HepG2 (cell line): ENCODE data around the gene ZBTB46. TPM values are rescaled to one million over a fixed set of nuclear protein-coding genes. Genes with fewer than 3 reads are reported as not detected.
A peak's percentile ranks its signal among the peaks of the same experiment; 100 is the strongest.

Experiments used
- ARID2 ChIP-seq: sonication (generic); formaldehyde crosslinking; IDR thresholded peaks from 2 replicates; pipeline ENCODE4 v1.8.1; 2022; ENCODE audit warnings: mild to moderate bottlenecking, missing genetic modification reagents, borderline replicate concordance
- ARNT2 ChIP-seq: sonication (generic); formaldehyde crosslinking; IDR thresholded peaks from 2 replicates; pipeline ENCODE4 v1.8.0; 2022; ENCODE audit warnings: mild to moderate bottlenecking, low read depth, missing genetic modification reagents, moderate library complexity
- CTCF ChIP-seq: sonication (generic); formaldehyde crosslinking; IDR thresholded peaks from 2 replicates; pipeline ENCODE4 v1.5.0; 2020; ENCODE audit warnings: mild to moderate bottlenecking, missing genetic modification reagents, moderate library complexity
- ETV5 ChIP-seq: IDR thresholded peaks from 2 replicates; pipeline ENCODE4 v1.6.1; 2018; ENCODE audit warnings: missing biosample characterization, missing genetic modification reagents, inconsistent platforms, borderline replicate concordance
- FIP1L1 ChIP-seq: fragments of 200-400 bp; formaldehyde crosslinking; IDR thresholded peaks from 2 replicates; pipeline ENCODE4 v1.6.1; 2018; ENCODE audit warnings: low read depth, mild to moderate bottlenecking, low read length, moderate library complexity, borderline replicate concordance; ENCODE audit not compliant: insufficient read depth
- FOXO1 ChIP-seq: sonication (generic); formaldehyde crosslinking; IDR thresholded peaks from 2 replicates; pipeline ENCODE4 v1.4.0; 2020; ENCODE audit warnings: missing genetic modification reagents
- GZF1 ChIP-seq: sonication (generic); formaldehyde crosslinking; IDR thresholded peaks from 2 replicates; pipeline ENCODE4 v1.5.1; 2020; ENCODE audit warnings: mild to moderate bottlenecking, missing genetic modification reagents
- HMG20B ChIP-seq: conservative IDR thresholded peaks from 2 replicates; pipeline ENCODE4 v1.6.1; 2016; ENCODE audit warnings: missing genetic modification reagents, missing compliant biosample characterization
- HNRNPLL ChIP-seq: fragments of 200-400 bp; formaldehyde crosslinking; IDR thresholded peaks from 2 replicates; pipeline ENCODE4 v1.6.1; 2017; ENCODE audit warnings: mild to moderate bottlenecking, low read depth, low read length; ENCODE audit not compliant: poor library complexity, severe bottlenecking
- JUND ChIP-seq: sonication (generic); formaldehyde crosslinking; IDR thresholded peaks from 2 replicates; pipeline ENCODE4 v1.8.0; 2022; ENCODE audit warnings: mild to moderate bottlenecking, missing genetic modification reagents
- KDM5A ChIP-seq: fragments of 200-600 bp; sonication (generic); IDR thresholded peaks from 2 replicates; pipeline ENCODE4 v1.7.0; 2018; ENCODE audit warnings: antibody characterized with exemption, mild to moderate bottlenecking, low read length, borderline replicate concordance
- PLRG1 ChIP-seq: fragments of 450-650 bp; conservative IDR thresholded peaks from 2 replicates; pipeline ENCODE4 v1.6.1; 2016
- POLR2AphosphoS5 ChIP-seq: IDR thresholded peaks from 2 replicates; pipeline ENCODE4 v1.6.1; 2012; ENCODE audit warnings: low read depth, low read length
- SP5 ChIP-seq: IDR thresholded peaks from 2 replicates; pipeline ENCODE4 v1.6.1; 2016; ENCODE audit warnings: low read depth, borderline replicate concordance
- ZBTB39 ChIP-seq: sonication (generic); formaldehyde crosslinking; IDR thresholded peaks from 2 replicates; pipeline ENCODE4 v1.5.0; 2020; ENCODE audit warnings: missing genetic modification reagents
- ZNF225 ChIP-seq: sonication (generic); formaldehyde crosslinking; IDR thresholded peaks from 2 replicates; pipeline ENCODE4 v1.4.0; 2020; ENCODE audit warnings: mild to moderate bottlenecking, missing genetic modification reagents
- ZNF362 ChIP-seq: sonication (generic); formaldehyde crosslinking; IDR thresholded peaks from 2 replicates; pipeline ENCODE4 v1.4.0; 2020; ENCODE audit warnings: missing genetic modification reagents, mild to moderate bottlenecking, borderline replicate concordance
- ZNF562 ChIP-seq: sonication (generic); formaldehyde crosslinking; IDR thresholded peaks from 2 replicates; pipeline ENCODE4 v1.8.0; 2022; ENCODE audit warnings: missing genetic modification reagents, borderline replicate concordance
- ZNF614 ChIP-seq: IDR thresholded peaks from 2 replicates; pipeline ENCODE4 v1.6.1; 2018; ENCODE audit warnings: missing biosample characterization, missing genetic modification reagents, inconsistent platforms, borderline replicate concordance
- ZNF839 ChIP-seq: sonication (generic); formaldehyde crosslinking; IDR thresholded peaks from 2 replicates; pipeline ENCODE4 v1.4.0; 2020; ENCODE audit warnings: missing genetic modification reagents, mild to moderate bottlenecking, borderline replicate concordance
- ZSCAN25 ChIP-seq: sonication (generic); formaldehyde crosslinking; IDR thresholded peaks from 2 replicates; pipeline ENCODE4 v1.8.0; 2022; ENCODE audit warnings: mild to moderate bottlenecking, missing genetic modification reagents
- ZSCAN5A ChIP-seq: sonication (generic); formaldehyde crosslinking; IDR thresholded peaks from 2 replicates; pipeline ENCODE4 v1.8.0; 2022; ENCODE audit warnings: mild to moderate bottlenecking, missing genetic modification reagents, borderline replicate concordance
- polyA plus RNA-seq, 8 experiments: library from polyadenylated mRNA; depleted of rRNA in 3 of 8; stranded (reverse) in 7 of 8; unstranded in 1 of 8; fragments of >200 nt; fragmentation: Illumina TruSeq in 4 of 8; extraction: Trizol in 4 of 8; gene quantifications; 2 replicates each; pipeline versions ENCODE4 v1.2.1 to v1.2.3, GENCODE V29; 2011 to 2016; ENCODE audit warnings: low read depth in 4 of 8, missing spikeins in 1 of 8, mixed read lengths in 1 of 8; ENCODE audit not compliant: insufficient read depth in 1 of 8
- total RNA-seq, 5 experiments: library from RNA; depleted of rRNA; stranded (reverse); fragments of >200 nt; fragmentation: Illumina TruSeq; extraction: Trizol; gene quantifications; 2 replicates each; pipeline ENCODE4 v1.2.3, GENCODE V29; 2016; ENCODE audit warnings: low read depth in 1 of 5

The ZBTB46 gene
- total and polyA plus RNA-seq, 2 of the 13 experiments (the other 11 are each of a cell fraction or from before 2014, with no cell fraction given) = 1.6 to 13.5 TPM

GRCh38 chr20:63765082-63765873 lies 65.8 kb downstream of the ZBTB46 start (continued):
- TF ChIP-seq SP5 (CRISPR knock-in tag) (no peak), ARNT2 (CRISPR knock-in tag) (no peak), ZNF839 (CRISPR knock-in tag) (no peak), ZSCAN25 (CRISPR knock-in tag) (no peak), ZNF362 (CRISPR knock-in tag) (no peak), POLR2AphosphoS5 (no peak), GZF1 (CRISPR knock-in tag) (no peak), ETV5 (CRISPR knock-in tag) (peak; percentile 88), ZSCAN5A (CRISPR knock-in tag) (no peak), ARID2 (no peak), ZNF225 (CRISPR knock-in tag) (no peak), KDM5A (no peak), FOXO1 (CRISPR knock-in tag) (peak; percentile 12), ZNF562 (CRISPR knock-in tag) (no peak), JUND (CRISPR knock-in tag) (no peak), ZNF614 (CRISPR knock-in tag) (peak; percentile 48; the same call in 1 of the 2 replicates), ZBTB39 (no peak), HMG20B (CRISPR knock-in tag) (no peak), FIP1L1 (no peak), CTCF (peak; percentile 26), PLRG1 (no peak), HNRNPLL (no peak)
